Effector CD8-positive, alpha-beta T cell (primary cell): ENCODE data around the gene TSEN2.
"Not testable (repeated sequence)": the region's sequence is repeated elsewhere in the genome, so short reads cannot be mapped to it uniquely, and the experiment has no call there.

Experiments used
- DNase-seq: peaks from one replicate; lab custom pipeline; 2025; lab: John Stamatoyannopoulos, UW

TSEN2 gene

DNA sequence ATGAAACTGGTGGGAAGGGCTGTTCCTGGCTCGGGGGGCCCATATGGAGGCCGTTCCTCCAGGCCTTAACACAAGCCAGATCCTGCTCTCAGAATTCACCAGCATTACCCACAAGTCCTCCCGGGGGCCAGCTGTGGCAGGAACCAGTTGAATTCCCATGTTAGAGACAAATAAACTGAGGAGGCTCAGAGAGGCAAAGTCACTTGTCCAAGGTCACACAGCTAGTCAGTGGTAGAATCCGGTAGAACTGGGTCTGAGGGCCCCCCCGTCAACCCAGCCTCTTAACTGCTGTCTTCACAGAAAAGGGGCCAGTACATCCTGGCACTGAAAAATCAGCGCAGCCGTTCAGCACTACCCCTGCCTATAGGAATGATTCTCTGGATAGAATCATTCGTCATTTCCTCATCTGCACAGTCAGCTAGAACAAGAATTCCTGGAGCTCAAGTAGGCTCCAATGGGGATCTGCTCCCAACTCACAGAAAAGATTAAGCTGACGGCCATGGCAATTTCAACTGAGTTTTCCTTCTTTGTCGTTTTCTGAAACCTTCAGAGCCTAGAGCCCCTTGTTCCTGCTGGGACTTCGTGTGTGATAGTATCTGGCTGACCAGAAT lies 12.2 kb upstream of the TSEN2 start:
- DNase-seq, result no peak

DNA sequence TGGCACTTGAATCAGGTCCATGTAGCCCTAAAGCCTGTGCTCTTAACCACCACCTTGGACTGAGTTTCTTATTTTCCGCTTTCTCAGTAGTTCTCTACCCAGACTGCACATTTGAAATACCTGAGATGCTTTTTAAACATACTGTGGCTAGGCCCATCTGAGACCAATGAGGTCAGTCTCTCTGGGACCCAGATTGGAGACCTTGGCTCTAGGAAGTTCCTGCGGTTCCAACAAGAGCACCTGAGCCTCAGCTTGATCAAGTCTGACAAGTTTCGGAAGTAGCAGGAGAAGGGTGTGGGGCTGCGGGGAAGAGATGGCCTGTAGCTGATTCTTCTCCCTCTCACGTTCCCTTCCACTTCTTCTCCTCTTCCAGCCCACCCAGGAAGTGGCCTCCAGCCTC lies 11.5 kb upstream of the TSEN2 start:
- DNase-seq, result no peak

DNA sequence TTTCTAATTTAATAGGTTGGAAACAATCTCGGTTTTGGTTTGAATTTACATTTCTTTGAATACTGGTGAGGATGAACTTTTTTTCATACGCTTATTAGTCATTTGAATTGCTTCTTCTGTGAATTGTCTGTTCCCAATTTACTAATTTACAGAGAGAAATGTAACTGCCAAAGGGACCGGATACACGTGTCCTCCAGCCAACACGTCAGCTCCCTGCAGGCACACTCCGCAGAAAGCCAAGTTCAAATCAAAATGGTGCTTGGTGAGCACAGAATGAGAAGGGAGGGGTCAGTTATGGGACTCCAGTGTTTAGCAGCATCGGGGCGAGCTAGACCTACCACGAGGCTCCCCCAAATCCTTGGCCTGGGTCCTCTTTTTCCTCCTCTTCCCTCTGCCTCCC lies 10.8 kb upstream of the TSEN2 start:
- no peak for DNase-seq

DNA sequence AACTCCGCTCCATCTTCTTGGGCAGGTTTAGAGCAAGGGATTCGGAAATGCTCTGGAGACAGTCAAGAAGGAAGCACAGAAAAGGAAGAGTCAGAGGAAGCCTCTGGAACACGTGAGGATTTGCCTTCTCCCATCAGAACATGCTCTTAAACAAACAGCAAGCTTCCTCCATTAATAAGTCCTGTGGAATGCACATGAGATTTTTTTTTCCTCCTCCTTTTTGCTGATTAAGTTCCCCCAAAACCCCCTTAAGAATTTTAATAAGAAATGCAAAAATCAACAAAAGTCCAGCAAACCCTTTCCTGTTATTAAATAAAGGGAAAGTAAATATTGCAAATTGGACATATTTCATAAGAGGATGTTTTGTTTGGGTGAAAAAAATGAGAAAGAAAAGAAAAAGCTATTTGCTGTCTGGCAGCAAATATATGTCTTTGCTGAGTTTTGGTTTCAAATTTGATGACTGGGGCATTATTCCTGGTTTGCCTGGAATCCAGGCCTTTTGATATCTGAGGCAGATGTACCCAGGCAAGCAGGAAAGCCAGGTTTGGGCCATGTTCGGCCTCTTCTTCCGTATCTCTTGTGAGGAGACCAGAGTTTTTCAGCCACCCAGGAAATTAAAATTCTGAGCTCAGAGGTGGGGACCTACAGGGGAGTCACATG lies 7.9 kb upstream of the TSEN2 start:
- no peak for DNase-seq

DNA sequence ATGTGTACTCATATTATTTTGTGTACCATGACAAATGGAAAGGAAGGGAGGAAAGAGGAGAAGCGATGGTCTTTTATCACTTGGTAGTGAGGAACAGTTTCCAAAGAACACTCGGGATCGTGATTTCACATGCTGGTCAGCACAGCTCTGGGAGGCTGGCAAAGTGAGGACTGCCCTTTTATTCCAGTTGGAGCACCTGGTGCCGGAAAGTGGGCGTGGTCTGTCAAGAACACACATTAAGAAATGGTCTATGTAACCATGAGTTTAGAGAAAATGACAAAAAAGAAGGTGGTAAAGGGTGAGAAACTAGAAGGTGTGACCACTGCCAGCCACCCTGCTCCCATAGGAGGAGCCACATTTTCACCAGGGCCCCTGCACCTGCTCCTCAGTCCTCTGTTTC lies 7.0 kb upstream of the TSEN2 start:
- DNase-seq, result no peak

DNA sequence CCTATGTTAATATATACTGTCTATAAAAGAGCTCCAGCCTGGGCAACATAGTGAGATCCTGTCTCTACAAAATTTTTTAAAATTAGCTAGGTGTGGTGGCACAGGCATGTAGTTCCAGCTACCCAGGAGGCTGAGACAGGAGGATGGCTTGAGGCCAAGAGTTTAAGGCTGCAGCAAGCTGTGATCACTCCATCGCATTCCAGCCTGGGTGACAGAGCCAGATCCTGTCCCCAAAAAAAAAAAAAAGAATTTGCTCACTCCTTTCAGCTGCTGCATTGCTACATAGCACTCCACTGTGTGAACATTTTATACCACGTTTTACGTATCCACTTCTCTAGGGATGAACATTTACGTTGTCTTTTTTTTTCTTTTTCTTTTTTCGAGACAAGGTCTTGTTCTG lies 6.0 kb upstream of the TSEN2 start:
- no peak for DNase-seq

DNA sequence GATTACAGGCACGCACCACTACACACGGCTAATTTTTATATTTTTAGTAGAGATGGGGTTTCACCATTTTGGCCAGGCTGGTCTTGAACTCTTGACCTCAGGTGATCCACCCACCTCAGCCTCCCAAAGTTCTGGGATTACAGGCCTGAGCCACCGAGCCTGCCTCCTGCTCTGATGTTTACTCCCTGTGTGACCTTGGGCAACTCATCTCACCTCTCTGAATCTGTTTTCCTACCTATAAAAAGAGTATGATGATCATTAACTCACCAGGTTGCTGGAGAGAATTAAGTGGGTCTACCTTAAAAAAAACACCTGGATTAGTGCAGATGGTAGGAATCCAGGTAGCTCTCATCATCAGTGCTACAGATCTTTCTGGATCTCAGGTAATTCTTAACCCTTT lies 5.1 kb upstream of the TSEN2 start:
- not testable (repeated sequence) for DNase-seq

DNA sequence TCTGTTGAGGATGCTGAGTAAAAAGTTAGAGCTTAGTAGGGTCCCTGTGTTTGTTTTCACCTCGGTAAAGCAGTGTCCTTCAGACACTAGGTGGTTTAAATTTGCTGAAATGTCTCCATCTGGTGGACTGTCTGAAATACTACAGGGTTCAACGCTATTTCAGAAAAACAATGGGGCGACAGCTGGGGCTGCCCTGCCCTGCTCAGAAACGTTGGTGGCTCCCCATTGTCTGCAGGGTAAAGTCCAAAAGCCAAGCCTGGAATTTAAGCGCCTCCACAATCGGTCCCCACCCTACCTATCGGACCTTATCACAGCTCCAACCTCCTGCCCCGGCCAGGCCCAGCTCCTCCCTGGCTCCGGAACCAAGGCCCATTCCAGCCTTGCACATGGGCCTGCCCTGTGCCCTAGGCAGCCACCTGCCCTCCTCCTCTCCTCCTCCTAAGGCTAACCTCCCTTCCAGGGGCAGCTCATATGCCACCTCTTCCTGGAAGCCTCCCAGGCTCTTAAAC lies 4.3 kb upstream of the TSEN2 start:
- no peak for DNase-seq

DNA sequence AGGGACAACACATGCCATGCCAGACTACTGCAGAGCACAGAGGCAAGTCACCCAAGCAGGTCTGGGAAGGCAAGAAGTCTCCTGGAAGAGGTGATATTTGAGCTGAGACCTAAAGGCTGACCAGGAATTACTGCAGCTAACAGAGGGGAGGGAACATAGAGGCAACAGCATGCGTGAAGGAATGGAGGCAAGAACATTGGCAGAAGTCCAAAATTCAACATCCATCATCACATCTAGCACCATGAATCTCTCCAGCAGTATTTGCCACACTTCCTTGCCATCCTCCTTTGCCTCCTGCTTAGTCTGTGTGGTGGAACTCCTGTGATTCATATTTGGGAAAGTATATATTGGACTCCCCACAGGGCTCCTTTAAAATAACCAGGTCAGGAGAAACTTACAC lies 870 bp upstream of the TSEN2 start:
- no peak for DNase-seq

DNA sequence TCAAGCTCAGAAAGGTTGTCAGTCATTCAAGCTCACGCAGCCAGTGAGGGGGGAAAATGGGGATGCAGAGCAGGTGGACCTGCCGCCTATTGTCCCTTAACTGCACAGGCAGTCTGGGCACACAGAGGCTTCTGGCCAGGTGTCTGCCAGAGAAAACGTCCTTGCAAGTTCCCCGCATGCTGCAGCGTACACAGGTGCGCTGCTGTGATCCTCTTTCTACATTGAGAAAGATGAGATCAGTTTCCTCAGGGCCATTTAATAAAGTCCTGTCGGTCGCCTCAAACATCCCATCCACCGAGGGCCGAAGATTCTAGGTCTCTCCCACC lies 445 bp upstream of the TSEN2 start:
- DNase-seq, result no peak

DNA sequence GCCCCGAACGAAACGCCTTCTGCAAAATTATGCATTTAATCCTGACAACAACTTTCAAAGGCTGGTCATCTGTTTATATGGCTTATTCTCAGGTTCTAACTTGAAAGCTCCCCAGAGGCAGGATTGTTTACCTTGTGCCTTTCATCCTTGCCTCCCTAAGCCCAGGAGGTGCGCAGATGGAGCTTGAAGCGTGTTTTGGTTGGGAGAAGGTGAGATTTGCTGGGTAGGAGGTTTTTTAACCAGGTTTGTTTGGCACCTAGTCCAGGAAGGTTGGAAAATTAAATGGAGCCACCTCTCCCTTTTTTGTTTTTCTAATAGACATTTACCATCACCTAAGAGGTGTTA lies 675 bp downstream of the TSEN2 start:
- DNase-seq, result no peak

DNA sequence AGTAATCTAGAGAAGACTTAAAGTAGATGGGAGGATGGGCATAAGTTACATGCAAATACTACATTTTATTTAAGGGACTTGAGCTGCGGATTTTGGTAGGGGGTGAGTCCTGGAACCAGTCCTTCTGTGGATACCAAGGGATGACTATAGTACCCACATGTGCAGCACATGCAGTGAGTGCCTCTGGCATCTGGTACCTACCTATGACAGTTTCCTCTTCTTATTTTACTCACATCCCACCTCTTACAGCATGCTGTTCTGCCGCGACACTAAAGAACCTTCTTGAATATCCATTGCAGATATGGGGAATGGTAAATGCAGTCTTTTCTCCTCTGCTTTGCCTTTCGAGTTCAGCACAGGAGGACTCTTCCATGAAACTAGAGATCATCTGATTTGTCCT lies 1.7 kb downstream of the TSEN2 start:
- DNase-seq, result no peak

DNA sequence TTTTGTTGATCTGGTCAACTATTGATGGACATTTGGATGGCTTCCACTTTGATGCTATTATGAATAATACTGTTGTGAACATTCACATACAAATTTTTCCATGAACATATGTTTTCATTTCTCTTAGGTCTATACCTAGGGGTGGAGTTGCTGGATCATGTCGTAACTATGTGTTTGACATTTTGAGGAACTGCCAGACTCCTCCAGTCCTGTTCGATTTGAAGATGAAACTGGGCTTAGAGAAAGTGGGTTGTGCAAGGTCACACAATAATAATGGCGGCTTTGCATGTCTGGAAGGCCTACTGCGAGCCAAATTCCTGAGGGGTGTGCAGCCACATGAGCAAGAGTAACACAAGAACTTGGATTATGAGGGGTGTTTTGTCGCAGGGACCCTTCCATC lies 2.6 kb downstream of the TSEN2 start:
- no peak for DNase-seq

DNA sequence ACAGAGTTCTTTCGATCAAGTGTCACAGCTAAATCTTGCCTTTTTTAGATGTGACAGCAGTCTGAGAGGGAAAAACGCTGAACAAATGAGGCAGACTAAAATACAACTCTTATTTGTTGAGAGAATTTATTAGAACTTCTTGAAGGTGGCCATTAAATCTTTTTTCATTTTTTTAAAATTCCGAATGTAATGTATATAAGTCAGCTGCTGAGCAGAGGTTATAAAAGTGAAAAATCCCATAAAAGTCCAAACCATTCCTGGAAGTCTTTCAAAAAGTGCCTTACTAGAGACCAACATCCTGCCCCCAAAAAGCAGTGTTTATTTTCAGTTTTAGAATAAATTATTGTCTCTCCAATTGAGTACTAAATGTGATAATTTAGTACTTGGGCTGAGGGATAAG lies 3.1 kb downstream of the TSEN2 start:
- no peak for DNase-seq

DNA sequence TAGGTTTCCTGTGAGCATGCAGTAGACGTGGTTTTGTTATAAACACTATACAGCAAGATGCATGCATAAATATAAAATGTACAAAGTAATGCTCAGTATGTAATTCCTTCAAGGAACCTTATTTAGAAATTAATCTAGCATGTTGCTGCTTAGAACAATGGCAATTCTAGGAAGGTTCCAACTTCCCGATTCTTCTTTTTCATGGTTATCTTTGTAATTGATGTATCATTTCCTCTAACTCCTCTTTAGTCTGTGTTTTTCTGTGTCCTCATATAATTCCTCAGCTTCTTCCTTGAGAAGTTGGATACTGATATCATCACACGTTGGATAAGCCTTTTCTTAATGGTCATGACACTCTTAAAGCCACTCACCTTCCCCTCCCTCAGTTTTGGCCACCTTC lies 3.5 kb downstream of the TSEN2 start:
- no peak for DNase-seq

DNA sequence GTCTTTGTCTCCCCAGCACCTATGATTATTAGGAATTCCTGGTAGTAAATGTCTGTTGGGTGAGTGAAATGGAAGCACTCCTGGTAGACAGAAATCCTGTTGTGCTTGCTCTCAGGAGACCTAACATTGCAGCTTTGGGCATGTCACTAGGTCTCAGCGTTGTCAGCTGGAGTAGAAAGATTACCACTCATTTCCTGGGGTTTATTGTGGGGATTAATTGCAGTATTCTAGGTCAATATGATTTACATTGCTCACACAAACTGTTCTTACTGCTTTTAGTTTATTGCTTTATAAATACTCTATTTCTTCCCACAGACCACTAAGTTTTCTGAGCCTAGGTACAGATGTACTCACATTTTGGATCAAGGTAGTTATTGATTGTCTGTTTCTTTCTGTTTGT lies 5.1 kb downstream of the TSEN2 start:
- DNase-seq, result no peak

DNA sequence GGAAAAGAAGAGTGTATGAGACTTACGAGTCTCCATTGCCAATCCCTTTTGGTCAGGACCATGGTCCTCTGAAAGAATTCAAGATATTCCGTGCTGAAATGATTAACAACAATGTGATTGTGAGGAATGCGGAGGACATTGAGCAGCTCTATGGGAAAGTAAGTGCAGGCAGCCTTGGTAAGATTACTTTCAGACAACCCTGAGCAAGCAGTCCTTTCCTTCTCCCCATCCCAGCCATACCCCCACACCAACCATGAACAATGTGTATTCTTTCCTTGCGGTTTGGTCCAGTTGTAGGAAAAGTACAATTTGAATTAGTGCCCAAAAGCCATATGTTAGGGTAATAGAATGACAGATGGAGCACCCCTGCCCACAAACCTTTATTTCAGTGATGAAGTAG lies 5.6 kb downstream of the TSEN2 start:
- no peak for DNase-seq

DNA sequence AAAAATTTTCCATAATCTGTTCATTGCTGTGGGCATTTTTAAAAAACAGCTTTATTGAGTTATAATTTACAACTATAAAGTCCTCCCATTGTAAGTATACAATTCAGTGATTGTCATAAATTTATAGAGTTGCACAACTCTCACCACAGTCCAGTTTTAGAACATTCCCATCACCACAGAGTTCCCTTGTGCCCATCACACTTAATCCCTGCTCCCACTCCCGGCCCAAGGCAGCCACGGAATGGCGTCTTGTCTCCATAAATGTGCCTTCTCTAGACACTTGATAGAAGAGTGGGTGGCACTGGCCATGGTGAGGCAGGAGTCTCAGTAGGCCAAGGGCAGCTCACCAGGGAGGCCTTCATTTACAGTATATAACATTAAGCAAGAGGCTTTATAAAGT lies 6.3 kb downstream of the TSEN2 start:
- no peak for DNase-seq

DNA sequence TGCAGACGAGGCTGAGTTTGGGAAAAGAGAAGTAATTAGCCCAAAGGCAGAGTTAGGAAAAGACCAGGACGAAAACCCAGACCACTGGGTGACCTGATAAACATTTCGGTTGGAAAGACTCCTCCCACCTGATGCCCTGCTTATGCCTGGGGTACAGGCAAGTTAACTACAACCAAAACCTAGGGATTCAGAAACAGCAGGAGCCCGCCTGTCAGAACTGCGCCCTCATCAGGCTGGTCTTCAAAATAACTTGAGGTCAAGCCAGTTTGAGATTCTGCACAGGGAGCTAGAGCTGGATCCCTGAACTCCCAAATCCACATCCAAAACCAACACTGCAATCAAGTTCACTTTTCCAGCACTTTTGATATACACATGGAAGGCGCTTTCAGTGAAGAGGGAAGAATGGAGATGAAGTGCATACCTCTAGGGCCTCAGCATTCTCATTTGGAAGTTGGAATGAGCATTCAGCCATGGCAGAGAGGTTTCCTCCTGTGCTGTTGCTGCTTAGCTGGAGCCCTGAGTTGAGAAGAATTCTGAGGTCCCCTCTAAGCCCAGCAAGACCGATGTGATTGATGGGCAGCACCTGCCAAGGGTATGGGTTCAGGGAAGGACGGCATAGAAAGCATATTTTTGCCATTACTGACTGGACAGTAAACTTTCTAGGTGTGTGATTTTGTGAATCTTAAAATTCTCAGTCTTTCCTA lies 11.6 kb downstream of the TSEN2 start:
- no peak for DNase-seq

DNA sequence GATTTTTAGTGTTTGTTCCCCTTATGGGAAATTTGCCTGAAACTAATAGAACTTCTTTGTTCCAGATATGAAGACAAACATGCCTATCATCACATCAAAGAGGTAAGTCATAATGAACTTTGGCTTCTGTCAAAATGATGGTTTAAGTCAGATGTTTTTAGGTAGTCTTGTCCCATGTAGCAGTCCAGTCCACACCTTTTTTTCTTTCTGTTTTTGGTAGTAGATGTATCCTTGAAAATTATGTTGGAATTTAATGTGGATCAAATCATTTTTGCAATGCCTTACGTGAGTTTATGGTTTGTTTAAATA lies 12.1 kb downstream of the TSEN2 start:
- DNase-seq, result no peak

DNA sequence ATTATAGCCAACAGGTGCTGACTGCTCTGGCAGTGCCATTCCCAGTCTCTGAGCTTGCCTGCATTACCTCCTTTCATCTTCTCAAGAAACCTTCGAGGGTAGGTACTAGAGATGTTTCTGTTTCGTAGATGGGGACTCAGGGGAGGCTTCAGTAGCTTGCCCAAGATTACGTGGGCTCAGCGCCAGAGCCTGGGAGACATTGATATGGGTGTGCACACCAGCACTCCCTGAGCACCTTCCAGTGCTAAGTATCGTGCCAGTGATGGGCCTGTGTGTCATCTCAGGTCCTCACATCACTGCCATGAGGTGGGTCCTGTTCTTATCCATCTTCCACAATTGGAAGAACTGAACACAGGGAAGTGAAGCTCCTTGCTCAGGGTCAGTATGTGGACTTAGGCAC lies 15.2 kb downstream of the TSEN2 start:
- DNase-seq, result no peak

DNA sequence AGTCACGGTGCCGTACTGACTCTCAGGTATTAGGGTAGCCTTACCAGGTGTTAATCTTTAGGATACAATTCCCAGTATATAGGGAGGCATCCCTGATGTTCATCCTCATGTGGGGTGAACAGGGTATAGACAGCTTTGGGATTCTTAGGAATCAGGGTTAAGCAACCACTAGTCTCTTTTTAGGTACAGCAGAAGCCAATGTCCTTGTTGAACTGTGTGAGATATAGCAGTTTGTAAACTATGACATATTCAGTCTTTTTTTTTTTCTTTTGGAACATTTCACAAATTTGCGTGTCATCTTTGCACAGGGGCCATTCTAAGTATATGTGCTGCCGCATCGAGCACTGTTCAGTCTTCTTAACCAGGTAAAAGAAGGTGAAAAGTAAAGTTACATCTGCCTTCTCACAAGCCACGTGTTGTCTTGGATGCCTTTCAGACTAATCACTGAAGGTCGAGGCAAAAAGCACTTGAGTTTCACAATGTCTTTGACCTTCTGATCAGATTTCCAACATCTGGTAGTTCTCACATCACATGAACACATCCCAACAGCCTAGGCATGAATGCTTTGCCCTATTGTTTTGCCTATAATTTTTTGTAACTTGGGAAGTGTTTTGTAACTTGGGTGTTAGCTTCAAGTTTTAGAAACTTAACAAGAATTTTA lies 17.2 kb downstream of the TSEN2 start:
- DNase-seq, result no peak
